HepG2 (cell line): ENCODE measurements around the gene ROBO3. TPM values are rescaled to one million over a fixed set of nuclear protein-coding genes. Genes with fewer than 3 reads are reported as not detected.

Experiments used
- ATAC-seq: fragments of 200-7000 bp; cut with Tn5 transposase; 3 replicates; pipeline ENCODE4 v1.9.1; 2020; ENCODE audit warnings: mild to moderate bottlenecking, moderate library complexity
- BruUV-seq: library from RNA; stranded (reverse); fragments of 400-500 nt; replicated peaks from 2 replicates; lab custom pipeline; 2021; lab: Mats Ljungman, UMichigan
- CTCF ChIA-PET: fragments of 300-600 bp; formaldehyde crosslinking; extraction: SDS; loops from one replicate; lab custom pipeline; 2021; ENCODE audit warnings: low total read pairs, inconsistent platforms, low intra/inter-chr PET ratio; lab: Yijun Ruan, JAX
- POLR2A ChIA-PET: fragments of 350-600 bp; sonication (Branson Sonifier 250); formaldehyde crosslinking; loops from one replicate; lab custom pipeline; 2020; ENCODE audit warnings: antibody characterized with exemption, inconsistent platforms; lab: Yijun Ruan, JAX
- DNase-seq: peaks from one replicate; pipeline ENCODE4 v3.0.0-alpha.2; 2015; ENCODE audit warnings: low spot score
- FAIRE-seq: peaks from 3 replicates; lab custom pipeline; 2011; peaks lifted over from hg19 to GRCh38; lab: Jason Lieb, UNC
- H2AFZ ChIP-seq: one replicate; pipeline ENCODE4 v1.6.1; 2011; ENCODE audit warnings: low read length, inconsistent platforms
- H3K27ac ChIP-seq: fragments of 300-600 bp; 3 replicates; pipeline ENCODE4 v1.8.0; 2011; ENCODE audit warnings: mixed run types, mild to moderate bottlenecking, mixed read lengths, low read length, inconsistent platforms; ENCODE audit not compliant: insufficient read depth; ENCODE audit errors: extremely low read length
- H3K27me3 ChIP-seq, 2 experiments: fragments of 200-600 bp in 1 of 2; 2 replicates in 1 of 2; 3 replicates in 1 of 2; pipeline versions ENCODE4 v1.6.0 to v1.8.0; 2011; ENCODE audit warnings: low read length in 2 of 2, mild to moderate bottlenecking in 2 of 2, moderate library complexity in 2 of 2, inconsistent platforms in 1 of 2; ENCODE audit not compliant: insufficient read depth in 2 of 2, control insufficient read depth in 1 of 2
- H3K36me3 ChIP-seq, 2 experiments: fragments of 200-600 bp in 1 of 2; replicated peaks in 1 of 2; 2 replicates in 1 of 2; 3 replicates in 1 of 2; pipeline versions ENCODE4 v1.5.1 to v1.8.0; 2011; ENCODE audit warnings: low read length in 2 of 2, inconsistent platforms in 1 of 2; ENCODE audit not compliant: insufficient read depth in 2 of 2, control insufficient read depth in 1 of 2
- H3K4me1 ChIP-seq: 2 replicates; pipeline ENCODE4 v1.5.1; 2012; ENCODE audit warnings: low read length, inconsistent platforms; ENCODE audit not compliant: insufficient read depth
- H3K4me2 ChIP-seq: 2 replicates; pipeline ENCODE4 v1.6.0; 2011; ENCODE audit warnings: low read depth, low read length, inconsistent platforms
- H3K4me3 ChIP-seq, 3 experiments: fragments of 200-600 bp in 1 of 3; sonication (generic), shearing (Covaris generic) in 1 of 3; replicated peaks in 1 of 3; 2 replicates each; pipeline ENCODE4 v1.5.1; 2011 to 2016; ENCODE audit warnings: low read length in 3 of 3, inconsistent platforms in 2 of 3, low read depth in 2 of 3, mild to moderate bottlenecking in 2 of 3, control low read depth in 1 of 3, mixed read lengths in 1 of 3; ENCODE audit not compliant: insufficient read depth in 1 of 3
- H3K79me2 ChIP-seq: one replicate; pipeline ENCODE4 v1.6.1; 2011; ENCODE audit warnings: low read length, inconsistent platforms; ENCODE audit not compliant: insufficient read depth
- H3K9ac ChIP-seq: 2 replicates; pipeline ENCODE4 v1.6.0; 2011; ENCODE audit warnings: mild to moderate bottlenecking, low read depth, low read length, inconsistent platforms; ENCODE audit not compliant: insufficient read depth
- H3K9me3 ChIP-seq: 2 replicates; pipeline ENCODE4 v1.5.1; 2012; ENCODE audit warnings: mild to moderate bottlenecking, low read length
- H4K20me1 ChIP-seq: 2 replicates; pipeline ENCODE4 v1.6.0; 2011; ENCODE audit warnings: inconsistent platforms, mild to moderate bottlenecking, low read length, moderate library complexity; ENCODE audit not compliant: insufficient read depth
- GTF2F1 ChIP-seq: fragments of 150-350 bp; IDR thresholded peaks from 2 replicates; pipeline ENCODE4 v1.6.1; 2014; ENCODE audit warnings: low read length
- KAT8 ChIP-seq: IDR thresholded peaks from 2 replicates; pipeline ENCODE4 v1.6.1; 2016; ENCODE audit warnings: missing genetic modification reagents, missing compliant biosample characterization
- KDM4B ChIP-seq: sonication (generic); formaldehyde crosslinking; IDR thresholded peaks from 2 replicates; pipeline ENCODE4 v1.4.0; 2020; ENCODE audit warnings: missing genetic modification reagents
- LCORL ChIP-seq, 2 experiments: fragments of 450-650 bp in 1 of 2; sonication (generic) in 1 of 2; formaldehyde crosslinking in 1 of 2; IDR thresholded peaks; 2 replicates each; pipeline versions ENCODE4 v1.5.0 to v1.6.1; 2017 to 2020; ENCODE audit warnings: antibody characterized with exemption in 1 of 2, missing genetic modification reagents in 1 of 2
- NCOA5 ChIP-seq: sonication (generic); formaldehyde crosslinking; IDR thresholded peaks from 2 replicates; pipeline ENCODE4 v1.4.0; 2020; ENCODE audit warnings: missing genetic modification reagents
- PCBP2 ChIP-seq: fragments of 200-400 bp; formaldehyde crosslinking; optimal IDR thresholded peaks from 2 replicates; pipeline ENCODE3; 2018; ENCODE audit warnings: low read length, low read depth; ENCODE audit not compliant: poor library complexity, severe bottlenecking
- POLR2AphosphoS5 ChIP-seq: IDR thresholded peaks from 2 replicates; pipeline ENCODE4 v1.6.1; 2012; ENCODE audit warnings: low read depth, low read length
- ZNF143 ChIP-seq: sonication (generic); formaldehyde crosslinking; IDR thresholded peaks from 2 replicates; pipeline ENCODE4 v1.4.0; 2020; ENCODE audit warnings: missing genetic modification reagents
- ZNF609 ChIP-seq: sonication (generic); formaldehyde crosslinking; IDR thresholded peaks from 2 replicates; pipeline ENCODE4 v1.4.0; 2020; ENCODE audit warnings: mild to moderate bottlenecking, missing genetic modification reagents, borderline replicate concordance
- WGBS: methylation state at CpG from one replicate; pipeline ENCODE4 v1.1.6; 2017; ENCODE audit warnings: low lambda C conversion rate; 5-methylcytosine and 5-hydroxymethylcytosine counted together
- in situ Hi-C: cut with HindIII; loops from 2 replicates; pipeline ENCODE4 v1.10.0; 2017; ENCODE audit warnings: low pct_unique_long_range_greater_than_20kb; ENCODE audit not compliant: extremely low pct_ligation_motif_present
- intact Hi-C: fragments of 100-400 bp; cut with micrococcal nuclease; formaldehyde crosslinking; loops from one replicate; pipeline ENCODE4 v1.10.0; 2022; ENCODE audit not compliant: unreplicated experiment
- polyA plus RNA-seq, 8 experiments: library from polyadenylated mRNA; depleted of rRNA in 3 of 8; stranded (reverse) in 7 of 8; unstranded in 1 of 8; fragments of >200 nt; fragmentation: Illumina TruSeq in 4 of 8; extraction: Trizol in 4 of 8; gene quantifications; 2 replicates each; pipeline versions ENCODE4 v1.2.1 to v1.2.3, GENCODE V29; 2011 to 2016; ENCODE audit warnings: low read depth in 4 of 8, missing spikeins in 1 of 8, mixed read lengths in 1 of 8; ENCODE audit not compliant: insufficient read depth in 1 of 8
- total RNA-seq, 5 experiments: library from RNA; depleted of rRNA; stranded (reverse); fragments of >200 nt; fragmentation: Illumina TruSeq; extraction: Trizol; gene quantifications; 2 replicates each; pipeline ENCODE4 v1.2.3, GENCODE V29; 2016; ENCODE audit warnings: low read depth in 1 of 5
- TF ChIP-seq, protein P1 (sequence below): sonication (generic); formaldehyde crosslinking; IDR thresholded peaks from 2 replicates; pipeline ENCODE4 v1.5.0; 2020; ENCODE audit warnings: mild to moderate bottlenecking, missing genetic modification reagents, borderline replicate concordance

ROBO3 gene
- total and polyA plus RNA-seq, 2 of the 13 experiments (the other 11 are each of a cell fraction or from before 2014, with no cell fraction given) = 0.07 to 2.4 TPM

DNA sequence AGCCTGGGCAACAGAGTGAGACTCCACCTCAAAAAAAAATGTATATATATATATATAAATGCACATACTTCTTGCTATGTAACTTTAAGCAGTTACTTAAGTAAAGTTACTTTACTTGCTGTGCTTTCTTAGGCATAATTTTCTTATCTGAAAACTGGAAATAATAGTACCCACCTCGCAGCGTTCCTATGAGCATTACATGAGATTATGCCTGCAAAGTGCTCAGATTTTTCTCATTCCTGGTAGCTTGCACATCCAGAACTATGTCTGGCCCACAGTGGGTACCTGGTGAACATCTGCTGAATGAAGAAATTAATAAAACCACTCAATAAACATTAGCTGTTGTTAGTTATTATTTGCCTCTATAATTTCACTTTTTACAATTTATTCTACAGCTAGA, 6.1 kb upstream of the ROBO3 start (continued):
- no peak for TF ChIP-seq KDM4B (CRISPR knock-in tag)
- TF ChIP-seq, protein P1, sequence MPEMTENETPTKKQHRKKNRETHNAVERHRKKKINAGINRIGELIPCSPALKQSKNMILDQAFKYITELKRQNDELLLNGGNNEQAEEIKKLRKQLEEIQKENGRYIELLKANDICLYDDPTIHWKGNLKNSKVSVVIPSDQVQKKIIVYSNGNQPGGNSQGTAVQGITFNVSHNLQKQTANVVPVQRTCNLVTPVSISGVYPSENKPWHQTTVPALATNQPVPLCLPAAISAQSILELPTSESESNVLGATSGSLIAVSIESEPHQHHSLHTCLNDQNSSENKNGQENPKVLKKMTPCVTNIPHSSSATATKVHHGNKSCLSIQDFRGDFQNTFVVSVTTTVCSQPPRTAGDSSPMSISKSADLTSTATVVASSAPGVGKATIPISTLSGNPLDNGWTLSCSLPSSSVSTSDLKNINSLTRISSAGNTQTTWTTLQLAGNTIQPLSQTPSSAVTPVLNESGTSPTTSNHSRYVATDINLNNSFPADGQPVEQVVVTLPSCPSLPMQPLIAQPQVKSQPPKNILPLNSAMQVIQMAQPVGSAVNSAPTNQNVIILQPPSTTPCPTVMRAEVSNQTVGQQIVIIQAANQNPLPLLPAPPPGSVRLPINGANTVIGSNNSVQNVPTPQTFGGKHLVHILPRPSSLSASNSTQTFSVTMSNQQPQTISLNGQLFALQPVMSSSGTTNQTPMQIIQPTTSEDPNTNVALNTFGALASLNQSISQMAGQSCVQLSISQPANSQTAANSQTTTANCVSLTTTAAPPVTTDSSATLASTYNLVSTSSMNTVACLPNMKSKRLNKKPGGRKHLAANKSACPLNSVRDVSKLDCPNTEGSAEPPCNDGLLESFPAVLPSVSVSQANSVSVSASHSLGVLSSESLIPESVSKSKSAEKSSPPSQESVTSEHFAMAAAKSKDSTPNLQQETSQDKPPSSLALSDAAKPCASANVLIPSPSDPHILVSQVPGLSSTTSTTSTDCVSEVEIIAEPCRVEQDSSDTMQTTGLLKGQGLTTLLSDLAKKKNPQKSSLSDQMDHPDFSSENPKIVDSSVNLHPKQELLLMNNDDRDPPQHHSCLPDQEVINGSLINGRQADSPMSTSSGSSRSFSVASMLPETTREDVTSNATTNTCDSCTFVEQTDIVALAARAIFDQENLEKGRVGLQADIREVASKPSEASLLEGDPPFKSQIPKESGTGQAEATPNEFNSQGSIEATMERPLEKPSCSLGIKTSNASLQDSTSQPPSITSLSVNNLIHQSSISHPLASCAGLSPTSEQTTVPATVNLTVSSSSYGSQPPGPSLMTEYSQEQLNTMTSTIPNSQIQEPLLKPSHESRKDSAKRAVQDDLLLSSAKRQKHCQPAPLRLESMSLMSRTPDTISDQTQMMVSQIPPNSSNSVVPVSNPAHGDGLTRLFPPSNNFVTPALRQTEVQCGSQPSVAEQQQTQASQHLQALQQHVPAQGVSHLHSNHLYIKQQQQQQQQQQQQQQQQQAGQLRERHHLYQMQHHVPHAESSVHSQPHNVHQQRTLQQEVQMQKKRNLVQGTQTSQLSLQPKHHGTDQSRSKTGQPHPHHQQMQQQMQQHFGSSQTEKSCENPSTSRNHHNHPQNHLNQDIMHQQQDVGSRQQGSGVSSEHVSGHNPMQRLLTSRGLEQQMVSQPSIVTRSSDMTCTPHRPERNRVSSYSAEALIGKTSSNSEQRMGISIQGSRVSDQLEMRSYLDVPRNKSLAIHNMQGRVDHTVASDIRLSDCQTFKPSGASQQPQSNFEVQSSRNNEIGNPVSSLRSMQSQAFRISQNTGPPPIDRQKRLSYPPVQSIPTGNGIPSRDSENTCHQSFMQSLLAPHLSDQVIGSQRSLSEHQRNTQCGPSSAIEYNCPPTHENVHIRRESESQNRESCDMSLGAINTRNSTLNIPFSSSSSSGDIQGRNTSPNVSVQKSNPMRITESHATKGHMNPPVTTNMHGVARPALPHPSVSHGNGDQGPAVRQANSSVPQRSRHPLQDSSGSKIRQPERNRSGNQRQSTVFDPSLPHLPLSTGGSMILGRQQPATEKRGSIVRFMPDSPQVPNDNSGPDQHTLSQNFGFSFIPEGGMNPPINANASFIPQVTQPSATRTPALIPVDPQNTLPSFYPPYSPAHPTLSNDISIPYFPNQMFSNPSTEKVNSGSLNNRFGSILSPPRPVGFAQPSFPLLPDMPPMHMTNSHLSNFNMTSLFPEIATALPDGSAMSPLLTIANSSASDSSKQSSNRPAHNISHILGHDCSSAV (CRISPR knock-in tag) = no peak

DNA sequence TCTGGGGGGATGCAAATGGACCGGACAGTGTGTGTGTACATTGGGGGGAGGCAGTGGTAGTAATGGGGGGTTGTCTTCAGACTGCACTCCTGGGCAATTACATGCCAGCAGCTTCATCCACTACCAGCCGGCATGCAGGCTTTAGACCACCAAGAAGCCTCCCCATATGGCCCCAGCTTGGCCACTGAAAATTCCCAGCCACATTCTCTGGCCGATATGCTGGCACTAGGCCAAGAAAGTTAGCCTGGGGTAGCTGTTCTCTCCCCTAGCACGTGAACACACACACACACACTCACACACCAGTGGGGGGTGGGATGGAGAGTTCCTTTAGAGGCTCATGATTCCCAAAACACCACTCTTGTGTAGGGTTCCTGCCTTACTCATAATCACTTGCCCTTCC, 3.6 kb upstream of the ROBO3 start:
- Histone ChIP-seq H4K20me1 (no peaks in the 10 kb centered on the region), H3K4me3 (no peak overlapping the region), H3K4me1 (peaks cover 24% of the 10 kb centered on the region), H3K9ac (no peak overlapping the region), H3K4me2 (no peak overlapping the region), H3K9me3 (no peaks in the 10 kb centered on the region), H3K27ac (no peak overlapping the region), H3K27me3 (peaks cover 13 to 50% of the 10 kb centered on the region in 2 experiments; a peak in 4 of 5 replicates), H3K79me2 (no peaks in the 10 kb centered on the region), H3K36me3 (no peaks in the 10 kb centered on the region), H2AFZ (no peak overlapping the region)
- TF ChIP-seq NCOA5 (CRISPR knock-in tag) (no peak), POLR2AphosphoS5 (no peak), ZNF609 (CRISPR knock-in tag) (no peak), LCORL (IDR thresholded peaks at IDR 0.05) (peak; percentile 33; the same call in 1 of the 2 replicates), LCORL (CRISPR knock-in tag; IDR thresholded peaks at IDR 0.05) (no peak), GTF2F1 (no peak), KAT8 (no peak), ZNF143 (CRISPR knock-in tag) (no peak), PCBP2 (no peak)
- intact Hi-C loops (no loop called here), in situ Hi-C loops (loop anchor here (10.0 kb wide), 3 partner anchors 187 to 457 kb away; partner anchors contain the start of genes SIAE and SPA17)
- WGBS = 0% methylated on average over 2 of the region's 4 CpGs
- DNase-seq (no peak), ATAC-seq (no peak), FAIRE-seq (no peak)
- BruUV-seq = no TSS peak
- POLR2A ChIA-PET = no interaction called here
- CTCF ChIA-PET = no interaction called here
